Measurements from ENCODE around the gene RDX. TPM values are rescaled to one million over a fixed set of nuclear protein-coding genes. Genes with fewer than 3 reads are reported as not detected.
"Not testable (repeated sequence)": the region's sequence is repeated elsewhere in the genome, so short reads cannot be mapped to it uniquely, and the experiment has no call there.

The RDX gene
- total RNA-seq, 1 donor from 2014 or later: 77.7 TPM

DNA sequence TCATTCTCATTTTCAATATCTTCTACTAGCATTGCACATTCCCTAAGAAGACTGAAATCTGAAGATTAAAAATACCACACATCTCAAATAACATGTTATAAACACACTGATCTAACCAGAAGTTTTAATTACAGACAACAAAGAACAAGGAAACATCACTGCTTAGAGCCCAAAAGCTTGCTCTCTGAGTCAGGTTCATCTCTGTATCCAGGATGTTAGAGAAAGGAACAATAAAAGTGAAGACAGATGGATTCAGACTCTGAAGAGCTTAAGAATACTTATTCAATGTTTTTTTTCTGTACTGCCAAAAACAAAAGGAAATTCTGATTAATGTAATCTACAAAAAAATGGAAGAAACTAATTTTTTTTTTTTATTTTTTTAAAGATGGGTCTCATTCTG lies 16.5 kb downstream of the RDX start:
- ATAC-seq (no peak), DNase-seq (ENCODE audit: low spot score) (no peak)

DNA sequence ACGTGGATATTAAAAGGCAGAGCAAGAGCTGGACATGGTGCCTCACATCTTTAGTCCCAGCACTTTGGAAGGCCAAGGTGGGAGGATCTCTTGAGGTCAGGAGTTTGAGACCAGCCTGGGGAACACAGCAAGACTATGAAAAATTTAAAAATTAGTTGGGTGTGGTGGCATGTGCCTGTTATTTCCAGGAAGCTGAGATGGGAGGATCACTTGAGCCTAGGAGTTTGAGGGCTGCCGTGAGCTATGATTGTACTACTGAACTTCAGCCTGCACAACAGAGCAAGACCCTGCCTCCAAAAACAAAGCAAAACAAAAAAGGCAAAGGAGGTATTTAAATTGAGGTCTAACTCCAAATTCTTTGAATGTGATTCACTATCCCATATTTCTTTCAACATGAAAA lies 23.5 kb downstream of the RDX start:
- ATAC-seq: no peak

DNA sequence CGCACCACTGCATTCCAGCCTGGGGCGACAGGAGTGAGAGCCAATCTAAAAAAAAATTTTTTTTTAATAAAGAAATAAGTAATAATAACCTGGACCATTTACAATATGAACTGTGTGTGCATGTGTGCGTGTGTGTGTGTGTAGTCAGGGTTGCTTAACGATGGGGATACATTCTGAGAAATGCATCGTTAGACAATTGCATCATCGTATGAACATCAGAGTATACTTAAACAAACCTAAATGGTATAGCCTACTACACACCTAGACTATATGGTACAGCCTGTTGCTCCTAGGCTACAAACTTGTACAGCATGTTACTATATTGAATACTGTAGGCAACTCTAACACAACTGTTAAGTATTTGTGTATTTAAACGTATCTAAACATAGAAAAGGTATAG lies 26.4 kb downstream of the RDX start:
- DNase-seq (ENCODE audit: low spot score) (no peak), ATAC-seq (no peak)

More for the DNA sequence above, 23.5 kb downstream of the RDX start:
- DNase-seq (ENCODE audit: low spot score): no peak

DNA sequence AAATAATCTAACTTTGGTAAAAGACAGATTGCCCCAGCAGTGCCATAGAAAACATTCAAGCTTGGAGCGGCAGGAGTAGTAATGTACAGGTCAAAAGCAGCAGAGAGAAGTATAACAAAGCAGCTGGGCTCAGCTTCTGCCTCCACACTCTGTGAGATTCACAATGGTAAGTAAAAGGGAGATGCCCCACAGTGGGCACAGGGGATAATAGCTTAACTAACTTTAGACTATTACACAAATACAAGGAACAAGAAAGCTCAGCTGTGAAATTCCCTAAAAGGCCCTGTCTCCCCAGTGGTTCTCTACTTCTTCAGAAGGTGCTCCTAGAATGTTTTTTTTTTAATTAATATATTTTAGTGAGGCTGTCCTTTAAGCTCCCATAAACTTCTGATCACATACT lies 28.0 kb downstream of the RDX start:
- no peak for ATAC-seq
- DNase-seq (ENCODE audit: low spot score): no peak

DNA sequence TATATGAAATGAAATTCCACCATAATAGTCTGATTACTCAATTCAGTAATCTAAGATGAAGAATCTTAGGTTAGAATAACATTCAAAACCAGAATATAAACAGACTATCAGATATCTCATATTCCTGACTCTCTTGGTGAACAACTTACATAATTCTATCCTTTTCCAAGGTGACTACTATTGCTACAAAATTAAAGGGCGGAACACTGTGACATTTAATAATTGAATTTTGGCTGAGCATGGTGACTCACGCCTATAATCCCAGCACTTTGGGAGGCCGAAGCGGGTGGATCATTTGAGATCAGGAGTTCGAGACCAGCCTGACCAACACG lies 34.4 kb downstream of the RDX start:
- ATAC-seq: no peak
- no peak for DNase-seq (ENCODE audit: low spot score)

DNA sequence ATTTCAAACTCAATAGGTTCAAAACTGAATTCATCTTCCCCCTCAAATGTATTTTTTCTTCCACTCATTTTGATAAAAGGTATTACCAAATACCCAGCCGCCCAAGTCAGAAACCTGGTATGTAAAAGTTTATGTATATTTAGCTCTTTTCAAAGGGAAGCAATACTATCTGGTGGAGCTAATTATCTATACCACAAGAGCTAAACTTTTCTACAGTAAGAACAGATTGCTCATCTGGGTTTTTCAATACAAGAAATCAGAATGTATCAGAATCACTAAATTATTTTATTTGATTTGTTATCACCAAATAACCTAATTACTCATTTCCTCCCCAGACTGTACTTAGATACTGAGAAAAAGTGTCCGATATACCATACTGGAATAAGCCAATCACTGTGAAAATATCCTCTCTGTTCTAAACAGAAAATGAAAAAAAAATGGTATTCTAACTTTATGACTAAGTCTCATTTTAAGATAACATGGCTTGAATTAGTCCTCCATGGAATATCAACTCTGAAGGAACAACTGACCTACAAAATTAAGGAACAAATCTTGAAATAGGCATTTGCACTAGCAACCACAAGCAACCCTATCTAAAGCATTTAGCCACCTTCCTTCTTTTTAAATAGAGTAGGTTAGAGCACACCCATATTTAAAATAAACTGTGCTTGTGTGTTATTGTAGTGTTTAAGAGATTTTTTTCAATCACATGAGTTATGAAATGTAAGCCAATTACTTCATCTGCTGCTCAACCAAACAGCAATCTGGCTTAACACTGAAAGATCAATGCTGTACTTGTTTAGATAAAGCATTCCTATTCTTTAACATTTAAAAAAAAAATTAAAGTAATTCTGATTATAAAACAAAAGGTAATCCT lies 35.0 kb downstream of the RDX start:
- no peak for DNase-seq (ENCODE audit: low spot score)

DNA sequence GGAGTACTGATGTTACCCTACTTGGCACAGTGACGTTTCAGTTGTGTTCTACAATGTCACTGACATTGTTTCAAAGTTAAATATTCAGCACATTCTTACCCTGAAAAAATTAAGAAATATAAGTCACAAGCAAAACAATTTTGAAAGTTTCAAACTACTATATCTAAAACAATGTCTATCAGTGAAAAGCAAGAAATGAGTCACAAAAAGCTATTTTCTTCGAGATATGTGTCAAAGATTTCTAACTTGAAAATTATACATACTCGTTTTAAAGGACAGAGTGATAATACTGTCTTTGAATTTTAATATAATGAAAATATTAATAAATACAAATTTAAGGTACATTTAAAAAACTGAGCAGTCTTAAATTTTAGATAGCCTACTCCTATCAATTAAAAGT lies 42.9 kb downstream of the RDX start:
- ATAC-seq (no peak), DNase-seq (ENCODE audit: low spot score) (no peak)

More for the DNA sequence above, 35.0 kb downstream of the RDX start:
- ATAC-seq: no peak

DNA sequence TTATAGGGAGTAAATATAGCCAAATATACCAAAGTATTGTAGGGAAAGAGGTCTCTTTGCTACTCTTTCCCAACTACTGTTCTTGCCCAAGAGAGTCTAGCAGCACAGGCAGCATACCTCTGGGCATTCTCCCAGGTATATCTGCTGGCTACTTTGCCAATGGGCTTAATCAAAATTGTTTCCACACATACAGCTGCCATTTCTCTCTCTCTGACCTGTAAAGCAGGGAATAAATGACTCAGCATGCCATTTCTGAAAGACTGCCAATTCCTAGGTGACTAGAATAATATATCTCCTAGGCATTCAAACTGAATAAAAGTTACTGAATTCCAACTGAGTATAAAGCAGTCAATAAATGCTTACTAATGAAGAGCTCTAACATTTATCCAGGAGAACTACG lies 44.6 kb downstream of the RDX start:
- DNase-seq (ENCODE audit: low spot score) (peak; percentile 77), ATAC-seq (peak; percentile 93)

DNA sequence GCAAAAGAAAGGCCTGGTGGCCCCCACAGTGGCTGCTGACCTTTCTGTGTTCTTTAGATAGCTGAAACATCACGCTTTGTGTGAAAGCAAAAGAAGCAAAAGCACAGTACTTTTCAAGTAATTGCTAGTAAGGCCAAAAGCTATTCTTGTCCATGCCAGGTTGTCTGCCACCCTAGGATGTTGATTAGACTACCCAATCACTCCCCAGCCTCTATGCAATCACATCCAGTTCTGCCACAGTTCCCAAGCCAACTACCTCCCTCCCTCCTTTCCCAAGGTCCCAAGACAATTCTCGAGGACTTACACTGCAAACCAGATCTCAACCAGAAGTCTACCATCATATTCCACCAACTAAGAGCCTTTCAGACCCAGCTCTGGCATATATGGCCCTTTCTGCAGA lies 46.2 kb downstream of the RDX start:
- DNase-seq (ENCODE audit: low spot score) (no peak), ATAC-seq (no peak)

DNA sequence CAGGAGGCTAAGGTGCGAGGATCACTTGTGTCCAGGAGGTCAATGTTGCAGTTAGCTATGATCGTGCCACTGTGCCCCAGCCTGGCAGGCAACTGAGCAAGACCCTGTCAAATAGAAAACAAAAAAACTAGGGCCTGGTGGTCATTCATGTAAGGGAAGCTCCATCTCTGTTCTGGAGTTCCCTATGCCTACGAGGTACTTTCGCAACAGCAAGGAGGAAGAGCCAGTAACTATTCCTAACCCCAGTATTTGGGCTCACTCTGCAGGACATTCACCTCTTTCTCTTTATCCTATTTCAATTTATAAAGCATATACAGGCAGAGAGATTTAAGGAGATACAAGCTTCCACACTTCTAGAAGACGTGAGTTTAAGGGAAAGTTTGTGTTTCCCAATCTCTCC lies 46.6 kb downstream of the RDX start:
- DNase-seq (ENCODE audit: low spot score): no peak
- peak; percentile 33 for ATAC-seq

DNA sequence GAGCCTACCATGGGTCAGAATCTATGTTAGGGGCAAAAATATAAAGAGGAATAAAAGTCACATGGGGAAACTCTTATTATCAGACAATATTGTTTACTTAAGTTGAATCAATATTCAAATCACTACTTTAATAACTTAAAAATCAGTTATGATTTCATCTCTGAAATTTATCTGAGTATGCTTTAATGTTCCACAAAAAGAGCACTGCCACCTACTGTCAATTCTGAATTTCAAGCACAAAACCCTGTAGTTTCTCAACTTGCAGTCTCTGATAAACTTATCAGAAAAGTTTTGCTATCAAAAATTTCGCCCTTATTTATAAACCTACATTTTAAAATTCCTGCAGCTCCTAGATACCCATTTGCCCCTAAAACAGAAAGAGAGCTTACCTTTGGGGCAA lies 47.3 kb downstream of the RDX start:
- ATAC-seq (no peak), DNase-seq (ENCODE audit: low spot score) (no peak)

DNA sequence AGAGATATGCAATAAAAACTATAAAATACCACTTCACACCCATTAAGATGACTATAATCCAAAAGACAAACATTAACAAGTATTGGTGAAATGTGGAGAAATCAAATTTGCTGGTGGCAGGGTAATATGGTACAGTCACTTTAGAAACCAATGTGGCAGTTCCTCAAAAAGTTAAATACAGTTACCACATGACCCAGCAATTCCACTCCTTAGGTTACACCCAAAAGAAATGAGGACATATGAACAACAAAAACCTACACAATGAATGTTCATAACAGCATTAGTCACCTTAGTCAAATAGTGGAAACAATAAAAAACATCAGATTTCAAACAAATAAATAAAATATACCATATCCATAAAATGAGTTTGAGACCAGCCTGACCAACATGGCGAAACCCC lies 52.6 kb downstream of the RDX start:
- ATAC-seq (no peak), DNase-seq (ENCODE audit: low spot score) (no peak)

DNA sequence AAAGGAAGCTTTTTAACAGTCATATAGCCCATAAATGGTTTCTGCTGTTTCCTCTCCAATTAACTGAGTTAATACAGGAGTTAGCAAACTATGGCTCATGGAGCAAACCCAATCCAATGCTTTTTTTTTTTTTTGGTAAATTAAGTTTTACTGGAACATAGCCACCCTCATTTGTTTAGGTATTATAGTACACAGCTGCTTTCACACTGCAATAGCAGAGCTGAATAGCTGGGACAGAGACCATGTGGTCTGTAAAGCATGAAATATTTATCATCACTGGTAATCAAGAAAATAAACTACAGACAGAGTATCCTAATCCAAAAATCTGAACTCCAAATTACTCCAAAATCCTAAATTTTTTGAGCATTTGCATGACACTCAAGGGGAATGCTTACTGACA lies 53.7 kb downstream of the RDX start:
- DNase-seq (ENCODE audit: low spot score) (no peak), ATAC-seq (no peak)

DNA sequence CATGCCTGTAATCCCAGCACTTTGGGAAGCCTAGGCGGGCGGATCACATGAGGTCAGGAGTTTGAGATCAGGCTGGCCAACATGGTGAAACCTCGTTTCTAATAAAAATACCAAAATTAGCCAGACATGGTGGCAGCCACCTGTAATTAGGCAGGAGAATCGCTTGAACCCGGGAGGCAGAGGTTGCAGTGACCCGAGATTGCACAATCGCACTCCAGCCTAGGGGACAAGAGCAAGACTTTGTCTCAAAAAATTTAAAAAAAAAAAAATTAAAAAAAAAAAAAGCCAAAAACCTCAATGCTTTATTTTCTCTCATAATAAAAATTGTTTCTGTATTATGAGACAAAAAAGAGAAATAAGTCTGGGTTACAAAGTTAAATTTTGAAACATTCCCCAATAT lies 54.2 kb downstream of the RDX start:
- no peak for ATAC-seq
- DNase-seq (ENCODE audit: low spot score): no peak

DNA sequence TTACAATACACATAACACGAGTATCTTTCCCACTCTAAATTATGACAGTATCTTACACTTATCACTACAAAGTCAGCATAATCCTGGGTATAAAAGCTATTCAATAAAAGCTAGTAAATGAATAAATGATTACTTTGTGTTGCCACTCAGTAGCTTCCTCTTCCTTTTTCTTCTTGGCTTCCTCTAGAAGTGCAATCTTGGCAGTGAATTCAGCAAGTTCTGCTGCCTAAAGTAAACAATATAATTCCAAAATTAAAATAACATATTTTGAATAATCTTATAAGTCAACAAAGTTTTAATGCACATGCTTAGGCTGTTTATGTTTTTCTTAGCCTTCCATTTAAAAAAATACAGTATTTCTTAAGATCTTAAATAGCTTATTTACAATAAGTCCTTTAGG lies 60.4 kb downstream of the RDX start:
- ATAC-seq (no peak), DNase-seq (ENCODE audit: low spot score) (no peak)

DNA sequence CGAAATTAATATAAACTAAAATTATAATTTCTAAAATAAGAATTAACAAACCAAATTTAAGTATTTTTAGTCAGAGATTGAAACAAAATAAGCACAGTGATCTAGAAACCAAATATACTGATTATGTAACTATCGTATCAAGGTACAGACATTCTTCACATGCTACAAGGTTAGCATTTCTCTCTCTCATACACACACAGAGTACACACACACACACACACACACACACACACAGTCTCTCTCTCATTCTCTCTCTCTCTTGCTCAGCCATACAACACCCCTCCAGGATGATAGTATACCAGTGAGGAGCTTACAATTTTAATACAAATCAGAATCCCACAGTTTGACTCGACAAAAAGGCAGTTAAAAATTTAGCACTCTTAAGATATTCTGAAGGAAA lies 66.0 kb downstream of the RDX start:
- DNase-seq (ENCODE audit: low spot score) (no peak), ATAC-seq (peak; percentile 98)

DNA sequence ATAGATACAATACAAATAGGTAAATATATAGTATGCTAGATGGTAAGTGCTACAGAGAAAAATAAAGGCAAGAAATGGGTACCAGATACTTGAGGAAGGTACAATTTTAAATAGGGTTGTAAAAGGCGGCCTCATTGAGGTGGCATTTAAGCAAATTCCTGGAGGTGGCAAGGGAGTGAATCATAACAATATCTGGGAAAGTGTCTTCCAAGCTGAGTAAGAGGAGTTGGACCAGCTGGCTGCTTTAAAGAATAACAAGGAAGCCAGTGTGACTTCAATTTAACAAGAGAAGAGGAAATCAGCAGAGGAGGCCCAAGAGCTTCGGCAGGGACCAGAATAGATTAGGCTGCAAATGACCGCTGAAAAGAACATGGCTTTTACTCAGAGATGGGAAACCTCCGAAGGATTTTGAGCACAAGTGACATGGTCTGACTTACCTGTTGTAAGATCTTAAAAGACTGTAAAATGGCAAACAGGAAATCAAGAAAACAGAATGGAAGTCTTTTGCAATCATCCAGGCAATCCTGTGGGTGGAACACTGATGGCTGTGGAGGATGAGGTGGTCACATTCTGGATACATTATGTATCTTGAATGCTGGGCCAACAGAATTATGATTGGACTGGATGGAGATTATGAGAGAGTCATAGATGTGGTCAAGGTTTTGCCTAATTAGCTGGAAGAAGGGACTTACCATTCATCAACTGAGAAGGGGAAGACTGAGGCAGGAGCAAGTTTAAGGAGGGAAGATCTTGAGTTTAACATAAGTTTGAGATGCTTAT lies 77.2 kb downstream of the RDX start:
- ATAC-seq: no peak
- no peak for DNase-seq (ENCODE audit: low spot score)

DNA sequence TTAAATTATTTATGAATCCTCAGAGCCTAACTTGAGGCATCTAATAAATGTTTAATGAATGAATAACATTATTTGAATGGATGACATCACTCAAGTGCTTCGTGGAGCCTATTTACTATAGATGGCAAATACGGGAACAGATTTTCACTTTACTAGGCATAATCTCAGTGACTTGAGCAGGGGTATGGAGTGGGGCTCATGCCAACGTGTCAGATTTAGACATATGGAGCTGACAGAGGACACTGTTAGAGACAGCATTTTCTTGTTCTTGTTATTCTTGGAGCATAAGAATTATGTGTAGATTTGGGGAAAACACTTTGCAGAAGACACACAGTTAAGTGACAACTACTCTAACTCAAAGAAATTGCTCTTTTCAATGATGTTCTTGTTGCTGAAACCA lies 78.5 kb downstream of the RDX start:
- no peak for DNase-seq (ENCODE audit: low spot score)

DNA sequence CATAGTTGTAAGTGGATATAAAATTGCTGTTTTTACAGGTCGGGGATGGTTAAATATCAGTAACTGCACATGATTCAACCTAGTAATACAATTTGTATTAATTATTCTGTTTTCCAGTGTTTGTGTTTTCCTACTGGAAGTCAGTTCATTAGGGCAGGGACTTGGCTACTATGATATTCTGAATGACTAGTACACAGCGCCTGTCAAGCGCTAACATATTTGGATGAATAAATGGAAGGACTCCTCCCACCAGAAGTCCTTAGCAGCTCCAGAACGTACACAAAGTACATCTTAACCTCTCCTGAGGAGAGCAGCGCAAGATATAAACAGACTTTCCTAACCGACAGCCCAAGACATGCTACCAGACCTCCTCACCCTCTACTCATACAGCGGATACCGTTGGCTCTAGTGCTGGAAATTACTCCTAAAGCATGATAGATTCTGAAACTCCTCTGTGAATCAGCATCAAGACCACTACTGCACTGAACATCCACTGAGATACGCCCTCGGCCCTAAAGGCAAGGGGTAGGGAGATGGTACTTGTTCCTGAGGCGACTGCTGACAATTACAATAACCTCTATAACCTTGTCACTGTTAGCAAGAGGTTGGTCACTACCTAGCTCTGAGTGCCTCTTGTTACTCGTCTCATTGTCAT lies 79.1 kb downstream of the RDX start:
- ATAC-seq: no peak
- DNase-seq (ENCODE audit: low spot score): no peak

More for the DNA sequence above, 78.5 kb downstream of the RDX start:
- ATAC-seq: no peak

DNA sequence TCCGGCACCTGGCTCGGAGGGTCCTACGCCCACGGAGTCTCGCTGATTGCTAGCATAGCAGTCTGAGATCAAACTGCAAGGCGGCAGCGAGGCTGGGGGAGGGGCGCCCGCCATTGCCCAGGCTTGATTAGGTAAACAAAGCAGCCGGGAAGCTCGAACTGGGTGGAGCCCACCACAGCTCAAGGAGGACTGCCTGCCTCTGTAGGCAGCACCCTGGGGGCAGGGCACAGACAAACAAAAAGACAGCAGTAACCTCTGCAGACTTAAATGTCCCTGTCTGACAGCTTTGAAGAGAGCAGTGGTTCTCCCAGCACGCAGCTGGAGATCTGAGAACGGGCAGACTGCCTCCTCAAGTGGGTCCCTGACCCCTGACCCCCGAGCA lies 87.1 kb downstream of the RDX start:
- not testable (repeated sequence) for DNase-seq (ENCODE audit: low spot score); ATAC-seq

DNA sequence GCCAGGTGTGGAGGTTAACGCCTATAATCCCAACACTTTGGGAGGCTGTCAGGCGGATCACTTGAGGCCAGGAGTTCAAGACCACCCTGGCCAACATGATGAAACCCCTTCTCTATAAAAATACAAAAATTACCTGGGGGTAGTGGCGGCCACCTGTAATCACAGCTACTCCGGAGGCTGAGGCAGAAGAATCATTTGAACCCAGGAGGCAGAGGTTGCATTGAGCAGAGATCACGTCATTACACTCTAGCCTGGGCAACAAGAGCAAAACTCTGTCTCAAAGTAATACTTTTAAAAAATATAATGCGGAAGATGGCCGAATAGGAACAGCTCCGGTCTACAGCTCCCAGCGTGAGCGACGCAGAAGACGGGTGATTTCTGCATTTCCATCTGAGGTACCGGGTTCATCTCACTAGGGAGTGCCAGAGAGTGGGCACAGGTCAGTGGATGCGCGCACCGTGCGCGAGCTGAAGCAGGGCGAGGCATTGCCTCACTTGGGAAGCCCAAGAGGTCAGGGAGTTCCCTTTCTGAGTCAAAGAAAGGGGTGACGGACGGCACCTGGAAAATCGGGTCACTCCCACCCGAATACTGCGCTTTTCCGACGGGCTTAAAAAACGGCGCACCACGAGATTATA lies 87.6 kb downstream of the RDX start:
- not testable (repeated sequence) for DNase-seq (ENCODE audit: low spot score); ATAC-seq
